ENCODE data around the gene RETREG2.
"Not testable (repeated sequence)": the region's sequence is repeated elsewhere in the genome, so short reads cannot be mapped to it uniquely, and the experiment has no call there.

The RETREG2 gene

DNA sequence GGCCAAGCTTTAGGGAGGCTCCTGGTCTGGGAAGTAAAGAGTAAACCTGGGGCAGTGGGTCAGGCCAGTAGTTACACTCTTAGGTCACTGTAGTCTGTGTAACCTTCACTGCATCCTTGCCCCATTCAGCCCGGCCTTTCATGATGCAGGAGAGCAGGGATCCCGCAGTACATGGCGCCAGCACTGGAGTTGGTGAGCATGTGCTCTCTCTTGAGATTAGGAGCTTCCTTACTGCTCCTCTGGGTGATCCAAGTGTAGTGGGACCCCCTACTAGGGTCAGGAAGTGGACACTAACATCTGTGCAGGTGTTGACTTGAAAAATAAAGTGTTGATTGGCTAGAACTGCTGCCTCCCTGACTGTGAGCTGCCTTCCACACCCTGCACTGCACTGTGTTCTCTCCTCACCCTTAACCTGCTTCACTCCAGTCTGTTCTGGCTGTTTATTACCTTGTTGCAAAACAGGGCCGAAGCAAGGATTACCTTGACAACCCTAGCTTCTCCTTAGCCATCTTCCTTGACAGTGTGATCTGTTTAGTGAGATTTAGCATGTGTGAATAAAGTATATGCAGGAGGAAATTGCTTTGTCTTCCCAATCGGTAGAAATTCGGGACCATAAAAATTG is 5.2 kb downstream of the RETREG2 start:
- no peak overlapping the region for H3K4me3 ChIP-seq (ENCODE audit: low read depth, low read length)
- in situ Hi-C loops (cut with HindIII; ENCODE audit: low sequenced_read_pairs), result no loop called here
- DNase-seq (ENCODE audit: low read depth, low spot score), result no peak
- TF ChIP-seq, protein P1, sequence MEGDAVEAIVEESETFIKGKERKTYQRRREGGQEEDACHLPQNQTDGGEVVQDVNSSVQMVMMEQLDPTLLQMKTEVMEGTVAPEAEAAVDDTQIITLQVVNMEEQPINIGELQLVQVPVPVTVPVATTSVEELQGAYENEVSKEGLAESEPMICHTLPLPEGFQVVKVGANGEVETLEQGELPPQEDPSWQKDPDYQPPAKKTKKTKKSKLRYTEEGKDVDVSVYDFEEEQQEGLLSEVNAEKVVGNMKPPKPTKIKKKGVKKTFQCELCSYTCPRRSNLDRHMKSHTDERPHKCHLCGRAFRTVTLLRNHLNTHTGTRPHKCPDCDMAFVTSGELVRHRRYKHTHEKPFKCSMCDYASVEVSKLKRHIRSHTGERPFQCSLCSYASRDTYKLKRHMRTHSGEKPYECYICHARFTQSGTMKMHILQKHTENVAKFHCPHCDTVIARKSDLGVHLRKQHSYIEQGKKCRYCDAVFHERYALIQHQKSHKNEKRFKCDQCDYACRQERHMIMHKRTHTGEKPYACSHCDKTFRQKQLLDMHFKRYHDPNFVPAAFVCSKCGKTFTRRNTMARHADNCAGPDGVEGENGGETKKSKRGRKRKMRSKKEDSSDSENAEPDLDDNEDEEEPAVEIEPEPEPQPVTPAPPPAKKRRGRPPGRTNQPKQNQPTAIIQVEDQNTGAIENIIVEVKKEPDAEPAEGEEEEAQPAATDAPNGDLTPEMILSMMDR (IDR thresholded peaks at IDR 0.05; ENCODE audit: low read depth, low read length), result no peak

DNA sequence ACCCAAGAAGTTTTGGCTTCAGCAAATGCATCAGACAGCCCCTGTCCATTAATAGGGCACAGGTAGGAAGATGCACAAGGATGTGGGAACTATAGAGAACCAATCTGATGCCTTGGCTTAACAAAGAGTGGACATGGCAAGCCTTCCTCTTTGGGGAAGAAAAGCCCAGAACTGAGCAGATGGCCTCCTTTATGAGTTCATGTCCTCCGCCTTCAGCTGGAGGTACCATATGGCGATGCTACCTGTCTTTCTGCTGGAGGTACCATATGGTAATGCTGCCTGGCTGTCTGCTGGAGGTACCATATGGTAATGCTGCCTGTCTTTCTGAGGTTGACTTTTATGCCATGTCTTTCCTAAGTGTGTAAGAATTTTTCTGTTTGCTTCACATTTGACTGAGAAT is 6.0 kb downstream of the RETREG2 start:
- in situ Hi-C loops (cut with HindIII; ENCODE audit: low sequenced_read_pairs), result no loop called here
- no peak for DNase-seq (ENCODE audit: low read depth, low spot score)

DNA sequence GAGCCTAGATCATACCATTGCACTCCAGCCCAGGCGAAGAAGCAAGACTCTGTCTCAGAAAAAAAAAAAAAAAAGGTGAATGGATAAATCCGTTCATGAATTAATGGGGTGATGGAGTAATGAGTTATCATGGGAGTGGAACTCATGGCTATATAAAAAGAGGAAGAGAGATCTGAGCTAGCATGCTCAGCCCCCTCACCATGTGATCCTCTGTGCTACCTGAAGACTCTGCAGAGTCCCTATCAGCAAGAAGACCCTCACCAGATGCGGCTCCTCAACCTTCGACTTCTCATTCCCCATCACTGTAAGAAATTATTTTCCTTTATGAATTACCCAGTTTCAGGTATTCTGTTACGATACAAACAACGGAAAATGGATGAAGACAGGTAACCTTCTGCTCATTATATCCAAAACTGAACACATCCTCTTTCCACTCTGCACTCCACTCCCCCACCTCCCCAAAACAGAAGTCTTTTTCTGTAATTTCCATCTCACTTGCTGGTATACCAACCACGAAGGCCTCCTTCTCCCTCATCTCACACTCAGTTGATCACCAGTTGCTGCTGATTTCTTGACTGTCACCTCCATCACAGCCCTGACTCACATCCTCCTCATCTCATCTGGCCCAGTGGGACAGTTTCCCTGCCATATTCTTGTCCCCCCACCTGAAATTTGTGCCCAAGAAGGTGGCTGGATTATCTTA is 8.8 kb downstream of the RETREG2 start:
- H3K4me3 ChIP-seq (ENCODE audit: low read depth, low read length), result no peak overlapping the region
- TF ChIP-seq, protein P1 (IDR thresholded peaks at IDR 0.05; ENCODE audit: low read depth, low read length), result no peak
- DNase-seq (ENCODE audit: low read depth, low spot score), result no peak
- in situ Hi-C loops (cut with HindIII; ENCODE audit: low sequenced_read_pairs), result no loop called here

More for the DNA sequence above, 6.0 kb downstream of the RETREG2 start:
- TF ChIP-seq, protein P1 (IDR thresholded peaks at IDR 0.05; ENCODE audit: low read depth, low read length), result no peak
- H3K4me3 ChIP-seq (ENCODE audit: low read depth, low read length), result no peak overlapping the region

DNA sequence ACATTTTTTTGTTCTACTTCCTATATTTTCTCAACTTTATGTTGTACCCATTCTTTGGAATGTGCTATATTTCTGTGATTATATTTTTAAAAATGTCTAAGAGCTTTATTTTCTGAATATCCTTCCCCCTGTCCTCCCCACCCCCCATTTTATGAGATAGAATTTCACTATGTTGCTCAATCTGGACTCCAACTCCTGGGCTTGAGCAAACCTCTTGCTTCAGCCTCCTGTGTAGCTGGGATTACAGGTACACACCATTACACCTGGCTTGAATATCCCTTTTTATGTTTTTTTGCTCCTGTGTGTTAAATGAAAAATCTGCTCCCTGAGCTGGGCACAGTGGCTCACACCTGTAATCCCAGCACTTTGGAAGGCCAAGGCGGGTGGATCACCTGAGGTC is 19.3 kb downstream of the RETREG2 start:
- in situ Hi-C loops (cut with HindIII; ENCODE audit: low sequenced_read_pairs), result no loop called here
- TF ChIP-seq, protein P1 (IDR thresholded peaks at IDR 0.05; ENCODE audit: low read depth, low read length), result no peak
- H3K4me3 ChIP-seq (ENCODE audit: low read depth, low read length), result no peak overlapping the region
- no peak for DNase-seq (ENCODE audit: low read depth, low spot score)

DNA sequence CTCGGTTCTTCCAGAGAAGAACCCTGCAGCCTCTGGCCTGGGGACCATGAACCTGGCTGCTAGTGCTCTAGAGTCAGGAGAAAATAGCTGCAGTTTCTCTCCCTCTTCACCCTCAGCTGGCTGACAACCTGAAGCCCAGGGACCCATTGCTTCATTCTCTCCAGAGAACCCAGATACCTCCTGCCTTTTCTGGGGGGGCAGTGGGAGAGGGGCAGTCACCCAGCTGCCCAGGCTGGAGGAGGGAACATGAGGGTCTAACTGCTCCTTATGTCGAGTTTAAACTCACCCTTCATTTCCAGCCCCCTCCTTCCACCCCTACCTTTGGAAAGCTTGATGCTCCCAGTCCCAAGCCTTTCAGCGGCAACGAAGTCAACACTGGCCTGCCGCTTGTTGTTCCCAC is 20.9 kb downstream of the RETREG2 start:
- in situ Hi-C loops (cut with HindIII; ENCODE audit: low sequenced_read_pairs), result no loop called here
- TF ChIP-seq, protein P1 (IDR thresholded peaks at IDR 0.05; ENCODE audit: low read depth, low read length), result no peak
- H3K4me3 ChIP-seq (ENCODE audit: low read depth, low read length), result no peak overlapping the region
- DNase-seq (ENCODE audit: low read depth, low spot score), result no peak

DNA sequence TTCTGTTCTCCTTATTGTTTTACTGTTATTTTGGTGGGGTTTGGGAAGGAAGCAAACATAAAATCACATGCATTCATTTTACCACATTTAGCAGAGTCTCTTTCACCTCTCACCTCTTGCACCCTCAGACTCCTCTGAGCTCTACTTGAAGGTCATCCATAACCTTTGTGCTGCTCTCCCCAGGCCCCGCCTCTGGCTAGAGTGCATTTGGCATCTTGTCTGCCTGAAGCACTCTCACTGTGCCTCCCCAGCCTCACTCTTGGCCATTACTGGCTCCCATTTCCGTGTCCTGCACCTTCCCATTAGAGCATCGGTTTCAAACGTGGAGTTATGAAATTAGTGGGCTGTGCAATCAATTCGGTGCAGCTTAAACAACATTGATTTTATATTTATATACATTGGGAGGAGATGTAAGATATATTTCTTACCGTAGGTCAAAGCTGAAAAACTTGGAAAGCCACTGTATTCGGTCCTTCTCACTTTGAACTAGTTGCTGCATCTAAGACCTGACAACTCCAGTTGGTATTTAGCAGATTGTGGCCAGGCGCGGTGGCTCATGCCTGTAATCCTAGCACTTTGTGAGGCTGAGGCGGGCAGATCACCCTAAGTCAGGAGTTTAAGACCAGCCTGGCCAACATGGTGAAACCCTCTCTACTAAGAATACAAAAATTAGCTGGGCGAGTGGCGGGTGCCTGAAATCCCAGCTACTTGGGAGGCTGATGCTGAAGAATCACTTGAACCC is 21.6 kb downstream of the RETREG2 start:
- in situ Hi-C loops (cut with HindIII; ENCODE audit: low sequenced_read_pairs), result no loop called here
- TF ChIP-seq, protein P1 (IDR thresholded peaks at IDR 0.05; ENCODE audit: low read depth, low read length), result no peak
- H3K4me3 ChIP-seq (ENCODE audit: low read depth, low read length), result no peak overlapping the region
- DNase-seq (ENCODE audit: low read depth, low spot score), result no peak

DNA sequence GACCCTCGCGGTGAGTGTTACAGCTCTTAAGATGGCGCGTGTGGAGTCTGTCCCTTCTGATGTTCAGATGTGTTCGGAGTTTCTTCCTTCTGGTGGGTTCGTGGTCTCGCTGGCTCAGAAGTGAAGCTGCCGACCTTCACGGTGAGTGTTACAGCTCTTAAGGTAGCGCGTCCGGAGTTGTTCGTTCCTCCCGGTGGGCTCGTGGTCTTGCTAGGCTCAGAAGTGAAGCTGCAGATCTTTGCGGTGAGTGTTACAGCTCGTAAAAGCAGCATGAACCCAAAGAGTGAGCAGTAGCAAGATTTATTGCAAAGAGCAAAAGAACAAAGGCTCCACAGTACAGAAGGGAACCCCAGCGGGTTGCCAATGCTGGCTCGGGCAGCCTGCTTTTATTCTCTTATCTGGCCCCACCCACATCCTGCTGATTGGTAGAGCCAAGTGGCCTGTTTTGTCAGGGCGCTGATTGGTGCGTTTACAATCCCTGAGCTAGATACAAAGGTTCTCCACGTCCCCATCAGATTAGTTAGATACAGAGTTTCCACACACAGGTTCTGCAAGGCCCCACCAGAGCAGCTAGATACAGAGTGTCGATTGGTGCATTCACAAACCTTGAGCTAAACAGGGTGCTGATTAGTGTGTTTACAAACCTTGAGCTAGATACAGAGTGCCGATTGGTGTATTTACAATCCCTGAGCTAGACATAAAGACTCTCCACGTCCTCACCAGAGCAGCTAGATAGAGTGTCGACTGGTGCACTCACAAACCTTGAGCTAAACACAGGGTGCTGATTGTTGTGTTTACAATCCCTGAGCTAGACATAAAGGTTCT is 22.6 kb downstream of the RETREG2 start:
- H3K4me3 ChIP-seq (ENCODE audit: low read depth, low read length); in situ Hi-C loops (cut with HindIII; ENCODE audit: low sequenced_read_pairs): not testable (repeated sequence)
- peak; percentile 38 for DNase-seq (ENCODE audit: low read depth, low spot score)

DNA sequence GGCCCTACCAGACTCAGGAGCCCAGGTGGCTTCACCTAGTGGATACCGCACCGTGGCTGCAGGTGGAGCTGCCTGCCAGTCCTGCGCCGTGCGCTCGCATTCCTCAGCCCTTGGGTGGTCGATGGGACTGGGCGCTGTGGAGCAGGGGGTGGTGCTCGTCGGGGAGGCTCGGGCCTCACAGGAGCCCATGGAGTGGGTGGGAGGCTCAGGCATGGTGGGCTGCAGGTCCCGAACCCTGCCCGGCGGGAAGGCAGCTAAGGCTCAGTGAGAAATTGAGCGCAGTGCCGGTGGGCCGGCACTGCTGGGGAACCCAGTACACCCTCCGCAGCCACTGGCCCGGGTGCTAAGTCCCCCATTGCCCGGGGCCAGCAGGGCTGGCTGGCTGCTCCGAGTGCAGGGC is 23.3 kb downstream of the RETREG2 start:
- DNase-seq (ENCODE audit: low read depth, low spot score); in situ Hi-C loops (cut with HindIII; ENCODE audit: low sequenced_read_pairs); H3K4me3 ChIP-seq (ENCODE audit: low read depth, low read length): not testable (repeated sequence)
